Measurements from ENCODE around the gene VEGFA. TPM values are rescaled to one million over a fixed set of nuclear protein-coding genes. Genes with fewer than 3 reads are reported as not detected.

The VEGFA gene
- total RNA-seq, 1 experiment from 2014 or later: 35.5 TPM

DNA sequence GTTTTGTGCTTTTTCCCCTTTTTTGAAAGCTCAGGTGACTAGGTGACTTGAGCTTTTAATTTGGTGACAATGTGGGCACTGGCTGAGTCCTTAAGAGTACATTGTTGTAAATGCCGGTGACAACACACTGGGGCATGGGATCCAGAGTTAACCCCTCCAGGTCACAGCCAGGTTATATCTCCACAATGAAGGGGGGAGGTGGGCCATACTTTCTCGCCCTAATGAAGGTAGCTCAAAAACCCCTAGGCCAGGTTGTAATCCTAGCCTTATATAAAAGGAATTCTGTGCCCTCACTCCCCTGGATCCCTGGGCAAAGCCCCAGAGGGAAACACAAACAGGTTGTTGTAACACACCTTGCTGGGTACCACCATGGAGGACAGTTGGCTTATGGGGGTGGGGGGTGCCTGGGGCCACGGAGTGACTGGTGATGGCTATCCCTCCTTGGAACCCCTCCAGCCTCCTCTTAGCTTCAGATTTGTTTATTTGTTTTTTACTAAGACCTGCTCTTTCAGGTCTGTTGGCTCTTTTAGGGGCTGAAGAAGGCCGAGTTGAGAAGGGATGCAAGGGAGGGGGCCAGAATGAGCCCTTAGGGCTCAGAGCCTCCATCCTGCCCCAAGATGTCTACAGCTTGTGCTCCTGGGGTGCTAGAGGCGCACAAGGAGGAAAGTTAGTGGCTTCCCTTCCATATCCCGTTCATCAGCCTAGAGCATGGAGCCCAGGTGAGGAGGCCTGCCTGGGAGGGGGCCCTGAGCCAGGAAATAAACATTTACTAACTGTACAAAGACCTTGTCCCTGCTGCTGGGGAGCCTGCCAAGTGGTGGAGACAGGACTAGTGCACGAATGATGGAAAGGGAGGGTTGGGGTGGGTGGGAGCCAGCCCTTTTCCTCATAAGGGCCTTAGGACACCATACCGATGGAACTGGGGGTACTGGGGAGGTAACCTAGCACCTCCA is 2.2 kb upstream of the VEGFA start:
- in situ Hi-C loops (cut with HindIII; ENCODE audit: low pct_unique_long_range_greater_than_20kb, low sequenced_read_pairs): no loop called here
- DNase-seq (ENCODE audit: low read depth, low spot score): no peak

DNA sequence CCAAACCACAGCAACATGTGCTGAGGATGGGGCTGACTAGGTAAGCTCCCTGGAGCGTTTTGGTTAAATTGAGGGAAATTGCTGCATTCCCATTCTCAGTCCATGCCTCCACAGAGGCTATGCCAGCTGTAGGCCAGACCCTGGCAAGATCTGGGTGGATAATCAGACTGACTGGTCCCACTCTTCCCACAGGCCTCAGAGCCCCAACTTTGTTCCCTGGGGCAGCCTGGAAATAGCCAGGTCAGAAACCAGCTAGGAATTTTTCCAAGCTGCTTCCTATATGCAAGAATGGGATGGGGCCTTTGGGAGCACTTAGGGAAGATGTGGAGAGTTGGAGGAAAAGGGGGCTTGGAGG is 1.5 kb upstream of the VEGFA start:
- in situ Hi-C loops (cut with HindIII; ENCODE audit: low pct_unique_long_range_greater_than_20kb, low sequenced_read_pairs): no loop called here

DNA sequence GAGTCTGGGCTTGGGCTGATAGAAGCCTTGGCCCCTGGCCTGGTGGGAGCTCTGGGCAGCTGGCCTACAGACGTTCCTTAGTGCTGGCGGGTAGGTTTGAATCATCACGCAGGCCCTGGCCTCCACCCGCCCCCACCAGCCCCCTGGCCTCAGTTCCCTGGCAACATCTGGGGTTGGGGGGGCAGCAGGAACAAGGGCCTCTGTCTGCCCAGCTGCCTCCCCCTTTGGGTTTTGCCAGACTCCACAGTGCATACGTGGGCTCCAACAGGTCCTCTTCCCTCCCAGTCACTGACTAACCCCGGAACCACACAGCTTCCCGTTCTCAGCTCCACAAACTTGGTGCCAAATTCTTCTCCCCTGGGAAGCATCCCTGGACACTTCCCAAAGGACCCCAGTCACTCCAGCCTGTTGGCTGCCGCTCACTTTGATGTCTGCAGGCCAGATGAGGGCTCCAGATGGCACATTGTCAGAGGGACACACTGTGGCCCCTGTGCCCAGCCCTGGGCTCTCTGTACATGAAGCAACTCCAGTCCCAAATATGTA is 957 bp upstream of the VEGFA start:
- in situ Hi-C loops (cut with HindIII; ENCODE audit: low pct_unique_long_range_greater_than_20kb, low sequenced_read_pairs): no loop called here
- no peak for DNase-seq (ENCODE audit: low read depth, low spot score)

More for the DNA sequence above, 1.5 kb upstream of the VEGFA start:
- no peak for DNase-seq (ENCODE audit: low read depth, low spot score)

DNA sequence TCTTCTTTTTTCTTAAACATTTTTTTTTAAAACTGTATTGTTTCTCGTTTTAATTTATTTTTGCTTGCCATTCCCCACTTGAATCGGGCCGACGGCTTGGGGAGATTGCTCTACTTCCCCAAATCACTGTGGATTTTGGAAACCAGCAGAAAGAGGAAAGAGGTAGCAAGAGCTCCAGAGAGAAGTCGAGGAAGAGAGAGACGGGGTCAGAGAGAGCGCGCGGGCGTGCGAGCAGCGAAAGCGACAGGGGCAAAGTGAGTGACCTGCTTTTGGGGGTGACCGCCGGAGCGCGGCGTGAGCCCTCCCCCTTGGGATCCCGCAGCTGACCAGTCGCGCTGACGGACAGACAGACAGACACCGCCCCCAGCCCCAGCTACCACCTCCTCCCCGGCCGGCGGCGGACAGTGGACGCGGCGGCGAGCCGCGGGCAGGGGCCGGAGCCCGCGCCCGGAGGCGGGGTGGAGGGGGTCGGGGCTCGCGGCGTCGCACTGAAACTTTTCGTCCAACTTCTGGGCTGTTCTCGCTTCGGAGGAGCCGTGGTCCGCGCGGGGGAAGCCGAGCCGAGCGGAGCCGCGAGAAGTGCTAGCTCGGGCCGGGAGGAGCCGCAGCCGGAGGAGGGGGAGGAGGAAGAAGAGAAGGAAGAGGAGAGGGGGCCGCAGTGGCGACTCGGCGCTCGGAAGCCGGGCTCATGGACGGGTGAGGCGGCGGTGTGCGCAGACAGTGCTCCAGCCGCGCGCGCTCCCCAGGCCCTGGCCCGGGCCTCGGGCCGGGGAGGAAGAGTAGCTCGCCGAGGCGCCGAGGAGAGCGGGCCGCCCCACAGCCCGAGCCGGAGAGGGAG is 580 bp downstream of the VEGFA start:
- in situ Hi-C loops (cut with HindIII; ENCODE audit: low pct_unique_long_range_greater_than_20kb, low sequenced_read_pairs): no loop called here
- DNase-seq (ENCODE audit: low read depth, low spot score): peak; percentile 44

DNA sequence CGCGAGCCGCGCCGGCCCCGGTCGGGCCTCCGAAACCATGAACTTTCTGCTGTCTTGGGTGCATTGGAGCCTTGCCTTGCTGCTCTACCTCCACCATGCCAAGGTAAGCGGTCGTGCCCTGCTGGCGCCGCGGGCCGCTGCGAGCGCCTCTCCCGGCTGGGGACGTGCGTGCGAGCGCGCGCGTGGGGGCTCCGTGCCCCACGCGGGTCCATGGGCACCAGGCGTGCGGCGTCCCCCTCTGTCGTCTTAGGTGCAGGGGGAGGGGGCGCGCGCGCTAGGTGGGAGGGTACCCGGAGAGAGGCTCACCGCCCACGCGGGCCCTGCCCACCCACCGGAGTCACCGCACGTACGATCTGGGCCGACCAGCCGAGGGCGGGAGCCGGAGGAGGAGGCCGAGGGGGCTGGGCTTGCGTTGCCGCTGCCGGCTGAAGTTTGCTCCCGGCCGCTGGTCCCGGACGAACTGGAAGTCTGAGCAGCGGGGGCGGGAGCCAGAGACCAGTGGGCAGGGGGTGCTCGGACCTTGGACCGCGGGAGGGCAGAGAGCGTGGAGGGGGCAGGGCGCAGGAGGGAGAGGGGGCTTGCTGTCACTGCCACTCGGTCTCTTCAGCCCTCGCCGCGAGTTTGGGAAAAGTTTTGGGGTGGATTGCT is 1.3 kb downstream of the VEGFA start:
- peak; percentile 43 for DNase-seq (ENCODE audit: low read depth, low spot score)
- in situ Hi-C loops (cut with HindIII; ENCODE audit: low pct_unique_long_range_greater_than_20kb, low sequenced_read_pairs): no loop called here

DNA sequence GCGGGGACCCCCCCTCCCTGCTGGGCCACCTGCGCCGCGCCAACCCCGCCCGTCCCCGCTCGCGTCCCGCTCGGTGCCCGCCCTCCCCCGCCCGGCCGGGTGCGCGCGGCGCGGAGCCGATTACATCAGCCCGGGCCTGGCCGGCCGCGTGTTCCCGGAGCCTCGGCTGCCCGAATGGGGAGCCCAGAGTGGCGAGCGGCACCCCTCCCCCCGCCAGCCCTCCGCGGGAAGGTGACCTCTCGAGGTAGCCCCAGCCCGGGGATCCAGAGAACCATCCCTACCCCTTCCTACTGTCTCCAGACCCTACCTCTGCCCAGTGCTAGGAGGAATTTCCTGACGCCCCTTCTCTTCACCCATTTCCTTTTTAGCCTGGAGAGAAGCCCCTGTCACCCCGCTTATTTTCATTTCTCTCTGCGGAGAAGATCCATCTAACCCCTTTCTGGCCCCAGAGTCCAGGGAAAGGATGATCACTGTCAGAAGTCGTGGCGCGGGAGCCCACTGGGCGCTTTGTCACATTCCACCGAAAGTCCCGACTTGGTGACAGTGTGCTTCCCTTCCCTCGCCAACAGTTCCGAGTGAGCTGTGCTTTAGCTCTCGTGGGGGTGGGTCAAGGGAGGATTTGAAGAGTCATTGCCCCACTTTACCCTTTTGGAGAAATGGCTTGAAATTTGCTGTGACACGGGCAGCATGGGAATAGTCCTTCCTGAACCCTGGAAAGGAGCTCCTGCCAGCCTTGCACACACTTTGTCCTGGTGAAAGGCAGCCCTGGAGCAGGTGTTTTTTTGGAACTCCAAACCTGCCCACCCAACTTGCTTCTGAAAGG is 2.1 kb downstream of the VEGFA start:
- DNase-seq (ENCODE audit: low read depth, low spot score): peak; percentile 46
- in situ Hi-C loops (cut with HindIII; ENCODE audit: low pct_unique_long_range_greater_than_20kb, low sequenced_read_pairs): no loop called here

DNA sequence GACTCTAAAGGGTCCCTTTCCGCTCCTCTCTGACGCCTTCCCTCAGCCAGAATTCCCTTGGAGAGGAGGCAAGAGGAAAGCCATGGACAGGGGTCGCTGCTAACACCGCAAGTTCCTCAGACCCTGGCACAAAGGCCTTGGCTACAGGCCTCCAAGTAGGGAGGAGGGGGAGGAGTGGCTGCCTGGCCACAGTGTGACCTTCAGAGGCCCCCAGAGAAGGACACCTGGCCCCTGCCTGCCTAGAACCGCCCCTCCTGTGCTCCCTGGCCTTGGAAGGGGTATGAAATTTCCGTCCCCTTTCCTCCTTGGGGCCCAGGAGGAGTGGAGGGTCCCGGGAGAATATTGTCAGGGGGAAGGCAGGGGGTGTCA is 2.7 kb downstream of the VEGFA start:
- DNase-seq (ENCODE audit: low read depth, low spot score): peak; percentile 24
- in situ Hi-C loops (cut with HindIII; ENCODE audit: low pct_unique_long_range_greater_than_20kb, low sequenced_read_pairs): no loop called here

DNA sequence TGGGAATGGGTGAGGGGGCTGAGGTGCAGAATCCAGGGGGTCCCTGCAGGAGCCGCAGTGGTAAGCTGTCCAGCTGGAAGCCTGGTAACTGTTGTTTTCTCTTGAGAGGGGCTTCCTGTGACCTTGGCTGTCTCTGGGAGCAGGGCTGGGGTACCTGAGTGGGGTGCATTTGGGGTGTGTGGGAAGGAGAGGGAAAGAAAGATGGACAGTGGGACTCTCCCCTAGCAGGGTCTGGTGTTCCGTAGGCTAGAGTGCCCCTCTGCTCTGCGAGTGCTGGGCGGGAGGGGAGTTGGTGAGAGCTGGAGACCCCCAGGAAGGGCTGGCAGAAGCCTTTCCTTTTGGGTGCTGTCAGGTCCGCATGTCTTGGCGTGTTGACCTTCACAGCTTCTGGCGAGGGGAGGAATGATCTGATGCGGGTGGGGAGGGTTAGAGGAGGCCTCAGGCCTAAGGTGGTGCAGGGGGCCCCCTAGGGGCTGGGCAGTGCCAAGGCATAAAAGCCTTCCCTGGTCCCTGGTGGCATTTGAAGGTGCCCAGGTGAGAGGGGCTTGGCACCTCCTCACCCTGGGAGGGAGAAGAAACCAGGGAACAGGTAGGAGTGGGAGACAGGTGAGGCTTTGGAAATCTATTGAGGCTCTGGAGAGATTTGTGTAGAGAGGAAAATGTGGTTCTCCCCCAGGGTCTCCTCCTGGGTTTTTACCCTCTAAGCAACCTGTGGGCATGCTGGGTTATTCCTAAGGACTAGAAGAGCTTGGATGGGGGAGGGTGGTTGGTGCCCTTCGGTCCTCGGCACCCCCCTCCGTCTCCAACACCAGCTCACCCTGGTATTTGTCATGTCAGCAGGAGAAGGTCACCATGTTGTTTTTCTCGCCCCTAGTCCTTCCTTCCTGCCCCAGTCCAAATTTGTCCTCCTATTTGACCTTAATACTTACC is 3.3 kb downstream of the VEGFA start:
- in situ Hi-C loops (cut with HindIII; ENCODE audit: low pct_unique_long_range_greater_than_20kb, low sequenced_read_pairs): no loop called here
- peak; percentile 68 for DNase-seq (ENCODE audit: low read depth, low spot score)

DNA sequence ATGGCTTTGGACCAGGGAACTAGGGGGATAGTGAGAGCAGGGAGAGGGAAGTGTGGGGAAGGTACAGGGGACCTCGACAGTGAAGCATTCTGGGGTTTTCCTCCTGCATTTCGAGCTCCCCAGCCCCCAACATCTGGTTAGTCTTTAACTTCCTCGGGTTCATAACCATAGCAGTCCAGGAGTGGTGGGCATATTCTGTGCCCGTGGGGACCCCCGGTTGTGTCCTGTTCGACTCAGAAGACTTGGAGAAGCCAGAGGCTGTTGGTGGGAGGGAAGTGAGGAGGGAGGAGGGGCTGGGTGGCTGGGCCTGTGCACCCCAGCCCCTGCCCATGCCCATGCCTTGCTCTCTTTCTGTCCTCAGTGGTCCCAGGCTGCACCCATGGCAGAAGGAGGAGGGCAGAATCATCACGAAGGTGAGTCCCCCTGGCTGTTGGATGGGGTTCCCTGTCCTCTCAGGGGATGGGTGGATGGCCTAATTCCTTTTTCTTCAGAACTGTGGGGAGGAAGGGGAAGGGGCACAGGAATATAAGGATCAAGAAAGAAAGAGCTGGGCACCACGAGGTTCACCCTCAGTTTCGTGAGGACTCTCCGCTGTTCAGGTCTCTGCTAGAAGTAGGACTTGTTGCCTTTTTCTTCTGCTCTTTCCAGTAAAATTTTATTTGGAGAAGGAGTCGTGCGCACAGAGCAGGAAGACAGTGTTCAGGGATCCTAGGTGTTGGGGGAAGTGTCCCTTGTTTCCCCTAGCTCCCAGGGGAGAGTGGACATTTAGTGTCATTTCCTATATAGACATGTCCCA is 4.2 kb downstream of the VEGFA start:
- DNase-seq (ENCODE audit: low read depth, low spot score): no peak
- in situ Hi-C loops (cut with HindIII; ENCODE audit: low pct_unique_long_range_greater_than_20kb, low sequenced_read_pairs): no loop called here

DNA sequence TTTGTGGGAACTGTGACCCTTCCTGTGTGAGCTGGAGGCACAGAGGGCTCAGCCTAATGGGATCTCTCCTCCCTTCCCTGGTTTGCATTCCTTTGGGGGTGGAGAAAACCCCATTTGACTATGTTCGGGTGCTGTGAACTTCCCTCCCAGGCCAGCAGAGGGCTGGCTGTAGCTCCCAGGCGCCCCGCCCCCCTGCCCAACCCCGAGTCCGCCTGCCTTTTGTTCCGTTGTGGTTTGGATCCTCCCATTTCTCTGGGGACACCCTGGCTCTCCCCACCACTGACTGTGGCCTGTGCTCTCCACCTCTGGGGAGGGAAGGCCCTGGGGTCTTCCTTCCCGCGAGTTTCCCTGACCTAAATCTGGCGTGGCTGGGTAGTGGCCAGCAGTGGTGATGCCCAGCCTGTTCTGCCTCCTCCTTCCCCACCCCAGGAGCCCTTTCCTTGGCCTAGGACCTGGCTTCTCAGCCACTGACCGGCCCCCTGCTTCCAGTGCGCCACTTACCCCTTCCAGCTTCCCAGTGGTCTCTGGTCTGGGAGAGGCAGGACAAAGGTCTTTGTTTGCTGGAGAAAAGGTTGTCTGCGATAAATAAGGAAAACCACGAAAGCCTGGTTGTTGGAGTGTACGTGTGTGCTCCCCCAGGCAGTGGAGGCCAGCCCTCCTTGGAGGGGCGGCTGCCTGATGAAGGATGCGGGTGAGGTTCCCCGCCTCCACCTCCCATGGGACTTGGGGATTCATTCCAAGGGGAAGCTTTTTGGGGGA is 4.9 kb downstream of the VEGFA start:
- in situ Hi-C loops (cut with HindIII; ENCODE audit: low pct_unique_long_range_greater_than_20kb, low sequenced_read_pairs): no loop called here
- peak; percentile 55 for DNase-seq (ENCODE audit: low read depth, low spot score)

DNA sequence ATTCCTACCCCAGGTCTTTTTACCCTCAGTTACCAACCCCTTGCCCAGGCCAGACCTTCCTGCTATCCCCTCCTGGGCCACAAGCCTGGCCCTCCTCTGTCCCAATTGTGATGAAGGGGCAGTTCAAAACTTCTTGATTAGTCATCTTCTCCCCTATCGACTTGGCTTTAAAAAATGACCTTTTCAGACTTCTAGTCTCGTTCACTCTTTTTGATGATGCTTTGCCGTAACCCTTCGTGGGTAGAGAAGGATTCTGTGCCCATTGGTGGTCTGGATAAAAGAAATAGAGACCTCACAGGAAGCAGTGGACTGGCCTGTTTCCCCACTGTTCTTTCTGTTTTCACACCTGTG is 5.5 kb downstream of the VEGFA start:
- in situ Hi-C loops (cut with HindIII; ENCODE audit: low pct_unique_long_range_greater_than_20kb, low sequenced_read_pairs): no loop called here
- no peak for DNase-seq (ENCODE audit: low read depth, low spot score)

DNA sequence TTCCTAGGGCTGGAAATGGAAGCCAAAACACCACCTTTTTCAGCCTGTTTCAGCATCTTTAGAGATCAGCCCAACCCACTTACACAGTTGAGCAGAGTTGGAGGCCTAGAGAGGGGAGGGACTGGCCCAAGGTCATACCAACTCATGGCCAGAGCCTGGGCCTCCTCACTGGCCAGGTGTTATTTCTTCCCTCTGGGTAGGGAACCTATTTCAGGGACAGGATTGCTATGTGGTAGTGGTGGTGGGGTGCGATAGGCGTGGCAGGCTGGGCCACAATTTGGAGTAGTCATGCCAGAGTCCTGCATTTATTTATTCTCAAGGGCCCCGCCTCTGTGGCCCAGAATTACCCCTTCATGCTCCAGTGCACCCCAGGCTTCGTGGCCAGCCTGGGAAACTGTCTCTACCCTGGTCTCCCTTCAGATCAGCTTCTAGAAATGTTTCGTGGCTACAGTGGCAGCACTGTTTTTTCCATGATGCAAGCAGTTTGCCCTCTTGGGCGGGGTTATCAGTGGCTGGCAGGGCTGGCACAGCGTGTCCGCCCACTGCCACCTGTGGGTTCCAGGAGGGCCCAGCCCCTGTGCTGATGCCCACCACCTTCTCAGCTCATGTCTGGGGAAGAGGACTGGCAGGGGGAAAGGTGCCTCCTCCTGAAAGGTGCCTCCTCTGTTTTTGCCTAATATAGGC is 6.2 kb downstream of the VEGFA start:
- no peak for DNase-seq (ENCODE audit: low read depth, low spot score)
- in situ Hi-C loops (cut with HindIII; ENCODE audit: low pct_unique_long_range_greater_than_20kb, low sequenced_read_pairs): no loop called here

DNA sequence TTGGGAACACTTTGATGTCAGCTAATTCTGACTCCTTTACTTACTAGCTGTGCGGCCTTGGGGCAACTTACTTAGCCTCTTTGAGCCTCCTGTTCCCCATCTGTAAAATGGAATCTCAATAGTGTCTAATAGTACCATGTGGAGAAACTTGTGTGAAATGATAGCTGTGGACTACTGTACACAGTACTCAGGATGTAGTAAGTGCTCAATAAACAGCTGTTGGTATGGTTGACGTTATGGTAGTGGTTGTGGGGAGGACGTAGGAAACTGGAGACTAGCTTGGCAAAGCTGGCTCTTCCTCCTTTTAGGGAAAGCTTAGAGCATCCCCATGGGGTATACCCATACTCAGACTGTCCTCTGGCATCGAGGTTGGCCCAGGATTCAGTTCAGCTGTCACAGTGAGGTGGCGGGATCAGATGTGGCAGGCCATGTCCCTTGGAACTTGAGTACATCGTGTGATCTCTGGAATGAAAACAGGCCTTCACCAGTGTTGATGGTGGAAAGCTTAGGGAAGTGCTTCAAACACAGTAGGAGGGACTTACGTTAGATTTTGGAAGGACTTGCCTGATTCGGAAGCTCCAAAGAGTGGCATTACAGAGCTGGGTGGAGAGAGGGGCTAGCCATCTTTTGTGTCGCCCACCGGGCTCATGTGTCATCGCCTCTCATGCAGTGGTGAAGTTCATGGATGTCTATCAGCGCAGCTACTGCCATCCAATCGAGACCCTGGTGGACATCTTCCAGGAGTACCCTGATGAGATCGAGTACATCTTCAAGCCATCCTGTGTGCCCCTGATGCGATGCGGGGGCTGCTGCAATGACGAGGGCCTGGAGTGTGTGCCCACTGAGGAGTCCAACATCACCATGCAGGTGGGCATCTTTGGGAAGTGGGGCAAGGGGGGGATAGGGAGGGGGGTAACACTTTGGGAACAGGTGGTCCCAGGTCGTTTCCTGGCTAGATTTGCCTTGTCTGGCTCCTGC is 7.1 kb downstream of the VEGFA start:
- in situ Hi-C loops (cut with HindIII; ENCODE audit: low pct_unique_long_range_greater_than_20kb, low sequenced_read_pairs): no loop called here
- DNase-seq (ENCODE audit: low read depth, low spot score): no peak

Data from SK-MEL-5 (cell line).